Thyroid gland (tissue), 4 donors: ENCODE measurements around the gene TNRC6B.

ENCODE experiments used
- POLR2A ChIP-seq, 2 donors: fragments of 450-650 bp; IDR thresholded peaks; one replicate each; pipeline ENCODE4 v1.6.1; 2017; ENCODE audit warnings: antibody characterized with exemption in 2 of 2, mild to moderate bottlenecking in 2 of 2, moderate library complexity in 1 of 2
- TF ChIP-seq, protein P1 (sequence below), 6 experiments: fragments of 200-600 bp in 3 of 6; fragments of 450-650 bp in 3 of 6; sonication (generic) in 3 of 6; IDR thresholded peaks; one replicate each; pipeline ENCODE4 v1.5.1; 2016 to 2019; ENCODE audit warnings: antibody characterized with exemption in 6 of 6, mild to moderate bottlenecking in 2 of 6, inconsistent platforms in 1 of 6, moderate library complexity in 1 of 6

DNA sequence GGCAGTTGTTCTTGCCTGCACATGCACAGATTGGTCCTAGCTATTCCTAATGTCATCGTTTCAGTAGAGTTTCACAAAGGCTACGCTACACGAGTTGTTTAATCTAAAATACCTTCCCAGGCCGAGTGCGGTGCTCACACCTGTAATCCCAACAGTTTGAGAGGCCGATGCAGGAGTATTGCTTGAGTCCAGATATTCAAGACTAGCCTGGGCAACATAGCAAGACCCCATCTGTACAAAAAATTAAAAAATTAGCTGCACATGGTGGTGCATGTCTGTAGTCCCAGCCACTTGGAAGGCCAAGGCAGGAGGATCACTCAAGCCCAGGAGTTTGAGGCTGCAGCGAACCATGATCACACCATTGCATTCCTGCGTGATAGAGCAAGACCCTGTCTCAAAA is 56.2 kb downstream of the TNRC6B start:
- TF ChIP-seq, protein P1, sequence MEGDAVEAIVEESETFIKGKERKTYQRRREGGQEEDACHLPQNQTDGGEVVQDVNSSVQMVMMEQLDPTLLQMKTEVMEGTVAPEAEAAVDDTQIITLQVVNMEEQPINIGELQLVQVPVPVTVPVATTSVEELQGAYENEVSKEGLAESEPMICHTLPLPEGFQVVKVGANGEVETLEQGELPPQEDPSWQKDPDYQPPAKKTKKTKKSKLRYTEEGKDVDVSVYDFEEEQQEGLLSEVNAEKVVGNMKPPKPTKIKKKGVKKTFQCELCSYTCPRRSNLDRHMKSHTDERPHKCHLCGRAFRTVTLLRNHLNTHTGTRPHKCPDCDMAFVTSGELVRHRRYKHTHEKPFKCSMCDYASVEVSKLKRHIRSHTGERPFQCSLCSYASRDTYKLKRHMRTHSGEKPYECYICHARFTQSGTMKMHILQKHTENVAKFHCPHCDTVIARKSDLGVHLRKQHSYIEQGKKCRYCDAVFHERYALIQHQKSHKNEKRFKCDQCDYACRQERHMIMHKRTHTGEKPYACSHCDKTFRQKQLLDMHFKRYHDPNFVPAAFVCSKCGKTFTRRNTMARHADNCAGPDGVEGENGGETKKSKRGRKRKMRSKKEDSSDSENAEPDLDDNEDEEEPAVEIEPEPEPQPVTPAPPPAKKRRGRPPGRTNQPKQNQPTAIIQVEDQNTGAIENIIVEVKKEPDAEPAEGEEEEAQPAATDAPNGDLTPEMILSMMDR (IDR thresholded peaks at IDR 0.05): no peak
- no peak for TF ChIP-seq POLR2A (IDR thresholded peaks at IDR 0.05)
